ENCODE results near the gene GRIN2C. TPM values are rescaled to one million over a fixed set of nuclear protein-coding genes. Genes with fewer than 3 reads are reported as not detected.

Gene GRIN2C
- total RNA-seq, 1 experiment from 2014 or later: 0.44 TPM

- no peak overlapping the region for H2AK5ac ChIP-seq (ENCODE audit: insufficient read length, low read length)
- H3K4me1 Mint-ChIP-seq: peaks cover 8 to 11% of the 10 kb centered on the region in 2 experiments
- H3K36me3 Mint-ChIP-seq (ENCODE audit: insufficient read depth in 1 of 3, low read depth in 3 of 3): no peaks in the 10 kb centered on the region
Observed at GRCh38 chr17:74851612-74852236, 8.0 kb downstream of the GRIN2C start.

More at GRCh38 chr17:74851612-74852236, 8.0 kb downstream of the GRIN2C start:
- no peak for TF ChIP-seq CTCF (conservative IDR thresholded peaks at IDR 0.05)
- Histone ChIP-seq H3K27ac (ENCODE audit: insufficient read length, low read depth, low read length) (no peak overlapping the region), H3K4me1 (ENCODE audit: insufficient read depth, low read length) (no peaks in the 10 kb centered on the region), H4K8ac (replicated peaks; ENCODE audit: insufficient read length, low read depth, low read length) (no peak overlapping the region), H3K9ac (ENCODE audit: extremely low read depth, insufficient read length, low read length) (no peak overlapping the region), H2BK15ac (ENCODE audit: low read depth, low read length) (no peak overlapping the region; the same call in 1 of the 2 replicates), H4K91ac (ENCODE audit: insufficient read length, low read depth, low read length) (no peak overlapping the region), H3K27me3 (ENCODE audit: insufficient read depth, low read length) (peaks cover 32% of the 10 kb centered on the region), H3K79me1 (ENCODE audit: insufficient read depth, low read depth, low read length, poor library complexity, severe bottlenecking) (no peaks in the 10 kb centered on the region), H2AFZ (ENCODE audit: low read length) (no peak overlapping the region), H3K14ac (ENCODE audit: insufficient read depth, low read length) (no peak overlapping the region), H4K20me1 (ENCODE audit: control insufficient read depth, insufficient read depth, insufficient read length) (no peaks in the 10 kb centered on the region), H3K56ac (ENCODE audit: insufficient read length, low read depth, low read length) (no peak overlapping the region), H3K23ac (ENCODE audit: insufficient read length, low read depth, low read length) (no peak overlapping the region), H3K18ac (ENCODE audit: insufficient read length, low read depth, low read length) (no peak overlapping the region), H3K9me3 (ENCODE audit: control insufficient read depth, low read depth, low read length) (no peaks in the 10 kb centered on the region), H3K4ac (ENCODE audit: low read depth, low read length) (no peak overlapping the region), H2BK12ac (ENCODE audit: insufficient read length, low read depth, low read length) (no peak overlapping the region), H3K4me2 (ENCODE audit: insufficient read depth, insufficient read length, low read length) (no peak overlapping the region), H4K5ac (ENCODE audit: insufficient read length, low read depth, low read length) (no peak overlapping the region), H3K79me2 (ENCODE audit: insufficient read depth, low read length) (no peaks in the 10 kb centered on the region), H2BK5ac (ENCODE audit: insufficient read length, low read length) (no peak overlapping the region), H2BK20ac (ENCODE audit: low read depth, low read length, poor library complexity, severe bottlenecking) (no peak overlapping the region), H3T11ph (ENCODE audit: low read length) (no peak overlapping the region), H2BK120ac (ENCODE audit: low read depth, low read length, poor library complexity, severe bottlenecking) (no peak overlapping the region), H3K23me2 (ENCODE audit: insufficient read length, low read depth, low read length, poor library complexity, severe bottlenecking) (peaks cover 9% of the 10 kb centered on the region)
- no CpG with 5 or more reads among the region's 29 CpGs for WGBS (ENCODE audit: extremely low coverage, insufficient read length, low lambda C conversion rate)
- no peak overlapping the region; a peak in 1 of 7 replicates for H3K27ac Mint-ChIP-seq
- no peak for DNase-seq
- H3K27me3 Mint-ChIP-seq (ENCODE audit: low read depth): peaks cover 93% of the 10 kb centered on the region
- peak overlapping the region in 1 of 2 experiments; percentile 12; a peak in 1 of 5 replicates for H3K4me3 Mint-ChIP-seq
- no peaks in the 10 kb centered on the region for H3K9me3 Mint-ChIP-seq

Measured in H9 (cell line).